Endothelial cell of umbilical vein (primary cell): ENCODE measurements around the gene ENAH.

Experiments
- CTCF ChIP-seq, 2 donors: IDR thresholded peaks; 1 replicate in 1 of 2; 2 replicates in 1 of 2; pipeline ENCODE4 v1.5.1; 2011; ENCODE audit warnings: low read length in 2 of 2, mild to moderate bottlenecking in 2 of 2, moderate library complexity in 2 of 2, control low read depth in 1 of 2, inconsistent platforms in 1 of 2, low read depth in 1 of 2; ENCODE audit not compliant: insufficient read depth in 1 of 2; ENCODE audit errors: extremely low read depth in 1 of 2
- EZH2 ChIP-seq: IDR thresholded peaks from 2 replicates; pipeline ENCODE4 v1.6.1; 2012; ENCODE audit warnings: borderline replicate concordance, low read depth, mild to moderate bottlenecking, moderate library complexity, low read length, inconsistent platforms; ENCODE audit not compliant: severe bottlenecking
- FOS ChIP-seq: IDR thresholded peaks from 2 replicates; pipeline ENCODE4 v1.6.1; 2011; ENCODE audit warnings: mild to moderate bottlenecking, low read length, moderate library complexity, borderline replicate concordance; ENCODE audit not compliant: insufficient read depth
- GATA2 ChIP-seq: IDR thresholded peaks from 2 replicates; pipeline ENCODE4 v1.7.0; 2011; ENCODE audit warnings: low read depth, mild to moderate bottlenecking, moderate library complexity, mixed read lengths, low read length; ENCODE audit not compliant: insufficient read length, insufficient read depth
- JUN ChIP-seq: IDR thresholded peaks from 2 replicates; pipeline ENCODE4 v1.6.1; 2011; ENCODE audit warnings: borderline replicate concordance, low read depth; ENCODE audit not compliant: insufficient read length, insufficient read depth
- MYC ChIP-seq: IDR thresholded peaks from one replicate; pipeline ENCODE4 v1.6.1; 2011; ENCODE audit warnings: mild to moderate bottlenecking, low read depth, low read length
- POLR2A ChIP-seq: IDR thresholded peaks from 2 replicates; pipeline ENCODE4 v1.6.1; 2012; ENCODE audit warnings: low read depth, mild to moderate bottlenecking, control low read depth, low read length
- POLR2AphosphoS5 ChIP-seq: IDR thresholded peaks from 2 replicates; pipeline ENCODE4 v1.6.1; 2012; ENCODE audit warnings: low read depth, mild to moderate bottlenecking, control low read depth, low read length, moderate library complexity; ENCODE audit not compliant: insufficient read depth
- TF ChIP-seq, protein P1 (sequence below): IDR thresholded peaks from 2 replicates; pipeline ENCODE4 v1.6.1; 2011; ENCODE audit not compliant: insufficient read depth, insufficient read length

DNA sequence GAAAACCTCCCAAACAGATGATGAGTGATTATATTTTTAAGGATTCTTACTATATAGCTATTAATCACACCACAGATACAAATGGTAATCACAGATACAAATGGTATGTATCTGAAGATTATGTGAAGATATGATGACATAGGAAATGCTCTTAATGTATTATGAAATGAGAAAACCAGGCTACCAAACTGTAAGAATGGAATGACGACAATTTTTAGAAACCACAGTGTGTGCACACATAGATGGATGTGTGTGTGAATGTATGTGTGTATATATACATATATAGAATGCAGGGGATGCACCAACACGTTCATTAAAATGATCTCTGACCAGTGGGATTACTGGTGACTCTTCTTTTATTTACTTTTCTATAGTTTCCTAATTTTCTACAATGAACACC, 21.5 kb upstream of the ENAH start:
- TF ChIP-seq CTCF (IDR thresholded peaks at IDR 0.05; ENCODE audit: extremely low read depth in 1 of 2, insufficient read depth in 1 of 2, low read depth in 1 of 2, low read length in 2 of 2) (no peak), POLR2A (no peak), EZH2 (no peak), MYC (no peak), POLR2AphosphoS5 (no peak), JUN (no peak), GATA2 (no peak), FOS (no peak)
- TF ChIP-seq, protein P1, sequence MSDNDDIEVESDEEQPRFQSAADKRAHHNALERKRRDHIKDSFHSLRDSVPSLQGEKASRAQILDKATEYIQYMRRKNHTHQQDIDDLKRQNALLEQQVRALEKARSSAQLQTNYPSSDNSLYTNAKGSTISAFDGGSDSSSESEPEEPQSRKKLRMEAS: no peak
